K562 (cell line): ENCODE data around the gene POLR3C. TPM values are rescaled to one million over a fixed set of nuclear protein-coding genes. Genes with fewer than 3 reads are reported as not detected.

ENCODE experiments used
- CHD4 ChIP-seq: fragments of 200-600 bp; sonication (generic); IDR thresholded peaks from 3 replicates; pipeline ENCODE4 v1.6.1; 2012; ENCODE audit warnings: low read depth, mild to moderate bottlenecking, mixed read lengths, low read length, inconsistent platforms; ENCODE audit not compliant: insufficient read depth, insufficient replicate concordance, poor library complexity, severe bottlenecking
- EP400 ChIP-seq: fragments of 450-650 bp; IDR thresholded peaks from 2 replicates; pipeline ENCODE4 v1.6.1; 2017; ENCODE audit warnings: antibody characterized with exemption, mild to moderate bottlenecking, moderate library complexity
- FOXP1 ChIP-seq: sonication (generic); formaldehyde crosslinking; IDR thresholded peaks from 2 replicates; pipeline ENCODE4 v1.8.0; 2022; ENCODE audit warnings: mild to moderate bottlenecking, missing genetic modification reagents
- GATA2 ChIP-seq: sonication (generic); formaldehyde crosslinking; IDR thresholded peaks from 2 replicates; pipeline ENCODE4 v1.4.0; 2020; ENCODE audit warnings: mild to moderate bottlenecking, missing genetic modification reagents
- HNRNPLL ChIP-seq: fragments of 200-400 bp; formaldehyde crosslinking; IDR thresholded peaks from 2 replicates; pipeline ENCODE4 v1.6.1; 2017; ENCODE audit warnings: low read length, low read depth, mild to moderate bottlenecking; ENCODE audit not compliant: poor library complexity, severe bottlenecking
- IFI16 ChIP-seq: fragments of 250-450 bp; sonication (Bioruptor Pico); IDR thresholded peaks from 2 replicates; pipeline ENCODE4 v2.1.2; 2022; ENCODE audit warnings: mild to moderate bottlenecking, inconsistent platforms
- SIN3A ChIP-seq, 2 experiments: fragments of 150-350 bp in 1 of 2; IDR thresholded peaks; 2 replicates each; pipeline ENCODE4 v1.6.1; 2011 to 2016; ENCODE audit warnings: borderline replicate concordance in 2 of 2, low read depth in 2 of 2, low read length in 2 of 2, mild to moderate bottlenecking in 2 of 2, moderate library complexity in 2 of 2; ENCODE audit not compliant: control insufficient read depth in 1 of 2
- ZNF121 ChIP-seq: sonication (generic); formaldehyde crosslinking; conservative IDR thresholded peaks from 2 replicates; pipeline ENCODE4 v1.8.0; 2022; ENCODE audit warnings: missing genetic modification reagents
- ZNF696 ChIP-seq: fragments of 250-450 bp; sonication (Bioruptor Pico); conservative IDR thresholded peaks from 2 replicates; pipeline ENCODE4 v1.4.0; 2020; ENCODE audit warnings: mild to moderate bottlenecking, moderate library complexity
- ZNF766 ChIP-seq: fragments of 200-800 bp; sonication (Bioruptor generic); conservative IDR thresholded peaks from 2 replicates; pipeline ENCODE4 v1.6.1; 2016; ENCODE audit warnings: missing genetic modification characterization, missing compliant biosample characterization
- polyA plus RNA-seq, 8 experiments: library from polyadenylated mRNA; depleted of rRNA in 4 of 8; stranded (reverse) in 5 of 8; unstranded in 3 of 8; fragments of >200 nt; fragmentation: Nextera tagmentation in 2 of 8; fragmentation: Illumina TruSeq in 1 of 8; extraction: Ambion mirVana in 2 of 8; extraction: Trizol in 1 of 8; gene quantifications; 2 replicates each; pipeline versions ENCODE4 v1.2.1 to v1.2.3, GENCODE V29; 2011 to 2014; ENCODE audit warnings: inconsistent platforms in 1 of 8, missing spikeins in 1 of 8
- total RNA-seq, 7 experiments: library from RNA; depleted of rRNA in 6 of 7; stranded (reverse); fragments of >200 nt in 6 of 7; fragmentation: Illumina TruSeq in 2 of 7; extraction: Trizol in 2 of 7; gene quantifications; 2 replicates each; pipeline versions ENCODE4 v1.2.1 to v1.2.3, GENCODE V29; 2011 to 2021; ENCODE audit warnings: low replicate concordance in 1 of 7
- TF ChIP-seq, protein P1 (sequence below): fragments of 450-650 bp; formaldehyde crosslinking; conservative IDR thresholded peaks from 2 replicates; pipeline ENCODE4 v1.4.0; 2022; ENCODE audit warnings: mild to moderate bottlenecking, missing genetic modification characterization
- TF ChIP-seq, protein P2 (sequence below): fragments of 250-450 bp; sonication (Bioruptor Pico); IDR thresholded peaks from 2 replicates; pipeline ENCODE4 v1.8.0; 2021; ENCODE audit warnings: mild to moderate bottlenecking, moderate library complexity
- TF ChIP-seq, protein P3 (sequence below): sonication (generic); formaldehyde crosslinking; IDR thresholded peaks from 2 replicates; pipeline ENCODE4 v1.8.1; 2023; ENCODE audit warnings: mild to moderate bottlenecking, missing genetic modification reagents
- TF ChIP-seq, protein P4 (sequence below): fragments of 250-450 bp; sonication (Bioruptor Pico); IDR thresholded peaks from 2 replicates; pipeline ENCODE4 v1.8.0; 2022; ENCODE audit warnings: moderate library complexity, mild to moderate bottlenecking, inconsistent platforms
- TF ChIP-seq, protein P5 (sequence below), 3 experiments: fragments of 200-800 bp in 1 of 3; fragments of 250-450 bp in 1 of 3; fragments of 450-650 bp in 1 of 3; sonication (Bioruptor Pico) in 1 of 3; sonication (Bioruptor generic) in 1 of 3; formaldehyde crosslinking in 1 of 3; IDR thresholded peaks; 2 replicates each; pipeline versions ENCODE4 v1.6.1 to v1.8.0; 2016 to 2022; ENCODE audit warnings: mild to moderate bottlenecking in 2 of 3, missing genetic modification characterization in 2 of 3, missing compliant biosample characterization in 1 of 3, moderate library complexity in 1 of 3

POLR3C gene
- total and polyA plus RNA-seq, 9 of the 15 experiments (the other 6 are each of a cell fraction or from before 2014, with no cell fraction given): 19.7 to 64.1 (median 45.2) TPM

DNA sequence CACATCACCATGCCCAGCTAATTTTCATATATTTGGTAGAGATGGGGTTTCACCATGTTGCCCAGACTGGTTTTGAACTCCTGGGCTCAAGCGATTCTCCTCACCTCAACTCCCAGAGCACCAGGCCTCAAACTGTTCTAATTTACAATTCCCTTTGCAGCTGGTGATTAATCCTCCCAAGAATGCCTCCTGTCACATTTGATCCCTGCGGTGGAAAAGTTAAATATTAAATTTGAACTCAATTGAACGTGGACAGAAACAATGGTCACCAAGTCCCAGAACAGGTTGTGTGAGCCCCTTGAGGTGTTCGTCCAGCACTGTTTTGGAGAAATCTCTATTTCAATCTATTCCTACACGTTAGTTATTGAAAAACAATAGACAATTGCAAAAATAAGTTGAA lies 63.6 kb downstream of the POLR3C start (continued):
- TF ChIP-seq, protein P1, sequence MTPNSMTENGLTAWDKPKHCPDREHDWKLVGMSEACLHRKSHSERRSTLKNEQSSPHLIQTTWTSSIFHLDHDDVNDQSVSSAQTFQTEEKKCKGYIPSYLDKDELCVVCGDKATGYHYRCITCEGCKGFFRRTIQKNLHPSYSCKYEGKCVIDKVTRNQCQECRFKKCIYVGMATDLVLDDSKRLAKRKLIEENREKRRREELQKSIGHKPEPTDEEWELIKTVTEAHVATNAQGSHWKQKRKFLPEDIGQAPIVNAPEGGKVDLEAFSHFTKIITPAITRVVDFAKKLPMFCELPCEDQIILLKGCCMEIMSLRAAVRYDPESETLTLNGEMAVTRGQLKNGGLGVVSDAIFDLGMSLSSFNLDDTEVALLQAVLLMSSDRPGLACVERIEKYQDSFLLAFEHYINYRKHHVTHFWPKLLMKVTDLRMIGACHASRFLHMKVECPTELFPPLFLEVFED (CRISPR knock-in tag): no peak
- TF ChIP-seq IFI16 (CRISPR knock-in tag): no peak
- no peak for TF ChIP-seq GATA2 (CRISPR knock-in tag)
- TF ChIP-seq, protein P2, sequence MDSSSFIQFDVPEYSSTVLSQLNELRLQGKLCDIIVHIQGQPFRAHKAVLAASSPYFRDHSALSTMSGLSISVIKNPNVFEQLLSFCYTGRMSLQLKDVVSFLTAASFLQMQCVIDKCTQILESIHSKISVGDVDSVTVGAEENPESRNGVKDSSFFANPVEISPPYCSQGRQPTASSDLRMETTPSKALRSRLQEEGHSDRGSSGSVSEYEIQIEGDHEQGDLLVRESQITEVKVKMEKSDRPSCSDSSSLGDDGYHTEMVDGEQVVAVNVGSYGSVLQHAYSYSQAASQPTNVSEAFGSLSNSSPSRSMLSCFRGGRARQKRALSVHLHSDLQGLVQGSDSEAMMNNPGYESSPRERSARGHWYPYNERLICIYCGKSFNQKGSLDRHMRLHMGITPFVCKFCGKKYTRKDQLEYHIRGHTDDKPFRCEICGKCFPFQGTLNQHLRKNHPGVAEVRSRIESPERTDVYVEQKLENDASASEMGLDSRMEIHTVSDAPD: no peak
- TF ChIP-seq ZNF766 (CRISPR knock-in tag): no peak
- TF ChIP-seq, protein P3, sequence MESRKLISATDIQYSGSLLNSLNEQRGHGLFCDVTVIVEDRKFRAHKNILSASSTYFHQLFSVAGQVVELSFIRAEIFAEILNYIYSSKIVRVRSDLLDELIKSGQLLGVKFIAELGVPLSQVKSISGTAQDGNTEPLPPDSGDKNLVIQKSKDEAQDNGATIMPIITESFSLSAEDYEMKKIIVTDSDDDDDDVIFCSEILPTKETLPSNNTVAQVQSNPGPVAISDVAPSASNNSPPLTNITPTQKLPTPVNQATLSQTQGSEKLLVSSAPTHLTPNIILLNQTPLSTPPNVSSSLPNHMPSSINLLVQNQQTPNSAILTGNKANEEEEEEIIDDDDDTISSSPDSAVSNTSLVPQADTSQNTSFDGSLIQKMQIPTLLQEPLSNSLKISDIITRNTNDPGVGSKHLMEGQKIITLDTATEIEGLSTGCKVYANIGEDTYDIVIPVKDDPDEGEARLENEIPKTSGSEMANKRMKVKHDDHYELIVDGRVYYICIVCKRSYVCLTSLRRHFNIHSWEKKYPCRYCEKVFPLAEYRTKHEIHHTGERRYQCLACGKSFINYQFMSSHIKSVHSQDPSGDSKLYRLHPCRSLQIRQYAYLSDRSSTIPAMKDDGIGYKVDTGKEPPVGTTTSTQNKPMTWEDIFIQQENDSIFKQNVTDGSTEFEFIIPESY (CRISPR knock-in tag): no peak
- no peak for TF ChIP-seq SIN3A (IDR thresholded peaks at IDR 0.05; ENCODE audit: borderline replicate concordance in 2 of 2, control insufficient read depth in 1 of 2, low read depth in 2 of 2, low read length in 2 of 2)
- TF ChIP-seq, protein P4, sequence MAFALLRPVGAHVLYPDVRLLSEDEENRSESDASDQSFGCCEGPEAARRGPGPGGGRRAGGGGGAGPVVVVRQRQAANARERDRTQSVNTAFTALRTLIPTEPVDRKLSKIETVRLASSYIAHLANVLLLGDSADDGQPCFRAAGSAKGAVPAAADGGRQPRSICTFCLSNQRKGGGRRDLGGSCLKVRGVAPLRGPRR (CRISPR knock-in tag): no peak
- TF ChIP-seq FOXP1 (CRISPR knock-in tag): no peak
- no peak for TF ChIP-seq CHD4
- TF ChIP-seq, protein P5, sequence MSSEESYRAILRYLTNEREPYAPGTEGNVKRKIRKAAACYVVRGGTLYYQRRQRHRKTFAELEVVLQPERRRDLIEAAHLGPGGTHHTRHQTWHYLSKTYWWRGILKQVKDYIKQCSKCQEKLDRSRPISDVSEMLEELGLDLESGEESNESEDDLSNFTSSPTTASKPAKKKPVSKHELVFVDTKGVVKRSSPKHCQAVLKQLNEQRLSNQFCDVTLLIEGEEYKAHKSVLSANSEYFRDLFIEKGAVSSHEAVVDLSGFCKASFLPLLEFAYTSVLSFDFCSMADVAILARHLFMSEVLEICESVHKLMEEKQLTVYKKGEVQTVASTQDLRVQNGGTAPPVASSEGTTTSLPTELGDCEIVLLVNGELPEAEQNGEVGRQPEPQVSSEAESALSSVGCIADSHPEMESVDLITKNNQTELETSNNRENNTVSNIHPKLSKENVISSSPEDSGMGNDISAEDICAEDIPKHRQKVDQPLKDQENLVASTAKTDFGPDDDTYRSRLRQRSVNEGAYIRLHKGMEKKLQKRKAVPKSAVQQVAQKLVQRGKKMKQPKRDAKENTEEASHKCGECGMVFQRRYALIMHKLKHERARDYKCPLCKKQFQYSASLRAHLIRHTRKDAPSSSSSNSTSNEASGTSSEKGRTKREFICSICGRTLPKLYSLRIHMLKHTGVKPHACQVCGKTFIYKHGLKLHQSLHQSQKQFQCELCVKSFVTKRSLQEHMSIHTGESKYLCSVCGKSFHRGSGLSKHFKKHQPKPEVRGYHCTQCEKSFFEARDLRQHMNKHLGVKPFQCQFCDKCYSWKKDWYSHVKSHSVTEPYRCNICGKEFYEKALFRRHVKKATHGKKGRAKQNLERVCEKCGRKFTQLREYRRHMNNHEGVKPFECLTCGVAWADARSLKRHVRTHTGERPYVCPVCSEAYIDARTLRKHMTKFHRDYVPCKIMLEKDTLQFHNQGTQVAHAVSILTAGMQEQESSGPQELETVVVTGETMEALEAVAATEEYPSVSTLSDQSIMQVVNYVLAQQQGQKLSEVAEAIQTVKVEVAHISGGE (CRISPR knock-in tag; IDR thresholded peaks at IDR 0.05): no peak
- no peak for TF ChIP-seq ZNF121 (CRISPR knock-in tag)
- TF ChIP-seq ZNF696: no peak
- no peak for TF ChIP-seq EP400
- no peak for TF ChIP-seq HNRNPLL
- TF ChIP-seq, all 486 proteins: peak for 0
